ENCODE results near the gene ADIPOQ. TPM values are rescaled to one million over a fixed set of nuclear protein-coding genes. Genes with fewer than 3 reads are reported as not detected.
"Not testable (repeated sequence)": the region's sequence is repeated elsewhere in the genome, so short reads cannot be mapped to it uniquely, and the experiment has no call there.

ADIPOQ gene
- total RNA-seq, 4 donors from 2014 or later = 0.38 to 5.8 (median 0.61) TPM

- no peak overlapping the region for H3K27ac ChIP-seq
- no peak for TF ChIP-seq POLR2A (IDR thresholded peaks at IDR 0.05)
- TF ChIP-seq CTCF (IDR thresholded peaks at IDR 0.05) = no peak
- H3K4me3 ChIP-seq = no peak overlapping the region
- H3K36me3 ChIP-seq = no peaks in the 10 kb centered on the region
- DNase-seq = no peak
- no peaks in the 10 kb centered on the region for H3K4me1 ChIP-seq
- H3K27me3 ChIP-seq = no peaks in the 10 kb centered on the region
- no peaks in the 10 kb centered on the region for H3K9me3 ChIP-seq
Measured at GRCh38 chr3:186879781-186880180, 37.3 kb downstream of the ADIPOQ start.

- no peak for DNase-seq
- no peak for TF ChIP-seq CTCF (IDR thresholded peaks at IDR 0.05)
- TF ChIP-seq POLR2A (IDR thresholded peaks at IDR 0.05) = no peak
- H3K27me3 ChIP-seq = no peaks in the 10 kb centered on the region
Measured at GRCh38 chr3:186880406-186880805, 37.9 kb downstream of the ADIPOQ start.

GRCh38 chr3:186882150-186882524, 39.6 kb downstream of the ADIPOQ start:
- Histone ChIP-seq H3K4me1 (no peaks in the 10 kb centered on the region), H3K9me3 (no peaks in the 10 kb centered on the region), H3K27ac (no peak overlapping the region), H3K36me3 (no peaks in the 10 kb centered on the region), H3K27me3 (no peaks in the 10 kb centered on the region), H3K4me3 (no peak overlapping the region)
- TF ChIP-seq CTCF (IDR thresholded peaks at IDR 0.05) (no peak), POLR2A (IDR thresholded peaks at IDR 0.05) (no peak)
- no peak for DNase-seq

More at GRCh38 chr3:186880406-186880805, 37.9 kb downstream of the ADIPOQ start:
- Histone ChIP-seq H3K27ac (no peak overlapping the region), H3K36me3 (no peaks in the 10 kb centered on the region), H3K4me1 (no peaks in the 10 kb centered on the region), H3K9me3 (no peaks in the 10 kb centered on the region), H3K4me3 (no peak overlapping the region)

- no peak for TF ChIP-seq CTCF (IDR thresholded peaks at IDR 0.05)
- TF ChIP-seq POLR2A (IDR thresholded peaks at IDR 0.05) = no peak
Measured at GRCh38 chr3:186882881-186883685, 40.6 kb downstream of the ADIPOQ start.

GRCh38 chr3:186883686-186884058, 41.2 kb downstream of the ADIPOQ start:
- no peak for DNase-seq
- no peaks in the 10 kb centered on the region for H3K27me3 ChIP-seq
- no peak overlapping the region for H3K4me3 ChIP-seq
- no peaks in the 10 kb centered on the region for H3K9me3 ChIP-seq
- TF ChIP-seq POLR2A (IDR thresholded peaks at IDR 0.05) (no peak), CTCF (IDR thresholded peaks at IDR 0.05) (no peak)
- H3K27ac ChIP-seq = no peak overlapping the region
- H3K36me3 ChIP-seq = no peaks in the 10 kb centered on the region
- H3K4me1 ChIP-seq = no peaks in the 10 kb centered on the region

More at GRCh38 chr3:186882881-186883685, 40.6 kb downstream of the ADIPOQ start:
- H3K36me3 ChIP-seq = no peaks in the 10 kb centered on the region
- no peaks in the 10 kb centered on the region for H3K9me3 ChIP-seq
- H3K27me3 ChIP-seq = no peaks in the 10 kb centered on the region
- H3K4me1 ChIP-seq = no peaks in the 10 kb centered on the region
- no peak overlapping the region for H3K27ac ChIP-seq
- no peak overlapping the region for H3K4me3 ChIP-seq
- no peak for DNase-seq

- H3K4me1 ChIP-seq, H3K27me3 ChIP-seq, H3K4me3 ChIP-seq, DNase-seq, H3K36me3 ChIP-seq, H3K27ac ChIP-seq, H3K9me3 ChIP-seq: not testable (repeated sequence)
Measured at GRCh38 chr3:186884868-186885267, 42.4 kb downstream of the ADIPOQ start.

Measured in Peyer's patch (tissue), 4 donors.